ENCODE results near the gene TNNC1.

- TF ChIP-seq POLR2A (IDR thresholded peaks at IDR 0.05) (no peak), CTCF (IDR thresholded peaks at IDR 0.05 in 8 of 11, conservative IDR thresholded peaks at IDR 0.05 in 3 of 11) (no peak), POLR2AphosphoS5 (IDR thresholded peaks at IDR 0.05) (peak; percentile 75 to 82 (median 78))
Observed at GRCh38 chr3:52490939-52491526, 37.2 kb upstream of the TNNC1 start.

Data from spleen (tissue), 7 donors.